Stomach smooth muscle (tissue), 2 donors: ENCODE measurements around the gene ZNF101.
"Not testable (repeated sequence)": the region's sequence is repeated elsewhere in the genome, so short reads cannot be mapped to it uniquely, and the experiment has no call there.

Experiments
- H3K27ac ChIP-seq: one replicate; pipeline ENCODE4 v1.7.0; 2013; ENCODE audit warnings: mild to moderate bottlenecking, low read length, inconsistent platforms
- H3K27me3 ChIP-seq, 2 donors: one replicate each; pipeline ENCODE4 v1.7.0; 2013; ENCODE audit warnings: low read length in 2 of 2; ENCODE audit not compliant: insufficient read depth in 2 of 2, control insufficient read depth in 1 of 2
- H3K36me3 ChIP-seq, 2 donors: one replicate each; pipeline ENCODE4 v1.7.0; 2013; ENCODE audit warnings: low read length in 2 of 2; ENCODE audit not compliant: control insufficient read depth in 2 of 2, insufficient read depth in 2 of 2
- H3K4me1 ChIP-seq: one replicate; pipeline ENCODE4 v1.7.0; 2013; ENCODE audit warnings: low read length; ENCODE audit not compliant: control insufficient read depth, insufficient read depth
- H3K4me3 ChIP-seq, 2 donors: one replicate each; pipeline ENCODE4 v1.7.0; 2013; ENCODE audit warnings: low read length in 2 of 2
- H3K9ac ChIP-seq, 2 donors: one replicate each; pipeline ENCODE4 v1.7.0; 2013; ENCODE audit warnings: low read length in 2 of 2, mild to moderate bottlenecking in 1 of 2
- H3K9me3 ChIP-seq, 2 donors: one replicate each; pipeline ENCODE4 v1.7.0; 2013; ENCODE audit warnings: low read length in 2 of 2; ENCODE audit not compliant: control insufficient read depth in 2 of 2
- donor health status: healthy.
- donor health status: Pancreatic carcinoma.

The ZNF101 gene

GRCh38 chr19:19686580-19686979, 17.9 kb downstream of the ZNF101 start:
- H3K27me3 ChIP-seq: no peaks in the 10 kb centered on the region
- H3K9me3 ChIP-seq: peaks cover 0 to 2% of the 10 kb centered on the region in 2 donors
- no peak overlapping the region for H3K27ac ChIP-seq
- H3K9ac ChIP-seq: no peak overlapping the region
- no peaks in the 10 kb centered on the region for H3K36me3 ChIP-seq
- no peaks in the 10 kb centered on the region for H3K4me1 ChIP-seq
- no peak overlapping the region for H3K4me3 ChIP-seq

GRCh38 chr19:19687090-19687489, 18.5 kb downstream of the ZNF101 start:
- Histone ChIP-seq H3K27ac (no peak overlapping the region), H3K4me1 (no peaks in the 10 kb centered on the region), H3K27me3 (no peaks in the 10 kb centered on the region), H3K36me3 (no peaks in the 10 kb centered on the region), H3K9ac (no peak overlapping the region), H3K9me3 (peaks cover 0 to 2% of the 10 kb centered on the region in 2 donors), H3K4me3 (no peak overlapping the region)

GRCh38 chr19:19689023-19689422, 20.4 kb downstream of the ZNF101 start:
- not testable (repeated sequence) for H3K9me3 ChIP-seq, H3K4me1 ChIP-seq, H3K9ac ChIP-seq, H3K27me3 ChIP-seq, H3K36me3 ChIP-seq, H3K27ac ChIP-seq, H3K4me3 ChIP-seq

- Histone ChIP-seq H3K9ac (no peak overlapping the region), H3K4me1 (no peaks in the 10 kb centered on the region), H3K36me3 (no peaks in the 10 kb centered on the region), H3K9me3 (no peaks in the 10 kb centered on the region), H3K27ac (no peak overlapping the region), H3K4me3 (no peak overlapping the region), H3K27me3 (no peaks in the 10 kb centered on the region)
Measured at GRCh38 chr19:19691683-19692082, 23.0 kb downstream of the ZNF101 start.

GRCh38 chr19:19696386-19696785, 27.7 kb downstream of the ZNF101 start:
- no peak overlapping the region for H3K9ac ChIP-seq
- H3K27me3 ChIP-seq: no peaks in the 10 kb centered on the region
- H3K27ac ChIP-seq: no peak overlapping the region
- peaks cover 5 to 17% of the 10 kb centered on the region in 2 donors for H3K9me3 ChIP-seq
- no peaks in the 10 kb centered on the region for H3K4me1 ChIP-seq
- H3K4me3 ChIP-seq: no peak overlapping the region
- H3K36me3 ChIP-seq: peaks cover 0 to 5% of the 10 kb centered on the region in 2 donors

GRCh38 chr19:19697589-19697988, 28.9 kb downstream of the ZNF101 start:
- H3K9ac ChIP-seq: no peak overlapping the region
- no peak overlapping the region for H3K4me3 ChIP-seq
- H3K27ac ChIP-seq: no peak overlapping the region
- H3K4me1 ChIP-seq: no peaks in the 10 kb centered on the region
- H3K36me3 ChIP-seq: peaks cover 0 to 5% of the 10 kb centered on the region in 2 donors
- no peaks in the 10 kb centered on the region for H3K27me3 ChIP-seq
- peaks cover 5 to 17% of the 10 kb centered on the region in 2 donors for H3K9me3 ChIP-seq

GRCh38 chr19:19700493-19700892, 31.9 kb downstream of the ZNF101 start:
- not testable (repeated sequence) for H3K4me3 ChIP-seq
- H3K36me3 ChIP-seq: peaks cover 5 to 14% of the 10 kb centered on the region in 2 donors
- peaks cover 9 to 24% of the 10 kb centered on the region in 2 donors for H3K9me3 ChIP-seq

GRCh38 chr19:19704836-19705235, 36.2 kb downstream of the ZNF101 start:
- Histone ChIP-seq H3K27me3 (no peaks in the 10 kb centered on the region), H3K4me1 (no peaks in the 10 kb centered on the region), H3K36me3 (peaks cover 9 to 17% of the 10 kb centered on the region in 2 donors), H3K27ac (no peak overlapping the region), H3K4me3 (no peak overlapping the region), H3K9ac (no peak overlapping the region), H3K9me3 (peaks cover 22 to 55% of the 10 kb centered on the region in 2 donors)

More at GRCh38 chr19:19700493-19700892, 31.9 kb downstream of the ZNF101 start:
- not testable (repeated sequence) for H3K4me1 ChIP-seq, H3K27ac ChIP-seq, H3K27me3 ChIP-seq, H3K9ac ChIP-seq

GRCh38 chr19:19710506-19710905, 41.9 kb downstream of the ZNF101 start:
- Histone ChIP-seq H3K27ac (no peak overlapping the region), H3K9ac (no peak overlapping the region), H3K9me3 (peaks cover 61 to 87% of the 10 kb centered on the region in 2 donors), H3K27me3 (no peaks in the 10 kb centered on the region), H3K36me3 (peaks cover 34 to 38% of the 10 kb centered on the region in 2 donors), H3K4me3 (peak overlapping the region in 1 of 2 donors; percentile 40), H3K4me1 (no peaks in the 10 kb centered on the region)

- peaks cover 34 to 42% of the 10 kb centered on the region in 2 donors for H3K36me3 ChIP-seq
- no peaks in the 10 kb centered on the region for H3K27me3 ChIP-seq
- H3K9me3 ChIP-seq: peaks cover 66 to 93% of the 10 kb centered on the region in 2 donors
- H3K4me3 ChIP-seq: peak overlapping the region in 1 of 2 donors; percentile 1
- no peak overlapping the region for H3K9ac ChIP-seq
- no peak overlapping the region for H3K27ac ChIP-seq
- H3K4me1 ChIP-seq: no peaks in the 10 kb centered on the region
Measured at GRCh38 chr19:19711306-19711933, 42.8 kb downstream of the ZNF101 start.
